ENCODE results near the gene CFAP46.

Gene CFAP46

GRCh38 chr10:132804287-132804686, 138.1 kb downstream of the CFAP46 start:
- no peak for TF ChIP-seq CTCF (IDR thresholded peaks at IDR 0.05; ENCODE audit: control insufficient read depth, insufficient read depth, low read depth, low read length, missing control alignments)
- DNase-seq (ENCODE audit: low read depth): no peak
- no peak overlapping the region for H3K4me3 ChIP-seq (ENCODE audit: control insufficient read depth, low read depth, low read length)

- no peak for DNase-seq (ENCODE audit: low read depth)
- TF ChIP-seq CTCF (IDR thresholded peaks at IDR 0.05; ENCODE audit: control insufficient read depth, insufficient read depth, low read depth, low read length, missing control alignments): no peak
- no peak overlapping the region for H3K4me3 ChIP-seq (ENCODE audit: control insufficient read depth, low read depth, low read length)
Observed at GRCh38 chr10:132803416-132804210, 138.8 kb downstream of the CFAP46 start.

- DNase-seq (ENCODE audit: low read depth): no peak
- H3K4me3 ChIP-seq (ENCODE audit: control insufficient read depth, low read depth, low read length): no peak overlapping the region
- no peak for TF ChIP-seq CTCF (IDR thresholded peaks at IDR 0.05; ENCODE audit: control insufficient read depth, insufficient read depth, low read depth, low read length, missing control alignments)
Observed at GRCh38 chr10:132802694-132803320, 139.6 kb downstream of the CFAP46 start.

GRCh38 chr10:132802048-132802447, 140.3 kb downstream of the CFAP46 start:
- no peak for DNase-seq (ENCODE audit: low read depth)
- no peak overlapping the region for H3K4me3 ChIP-seq (ENCODE audit: control insufficient read depth, low read depth, low read length)

GRCh38 chr10:132799865-132800264, 142.5 kb downstream of the CFAP46 start:
- H3K4me3 ChIP-seq (ENCODE audit: control insufficient read depth, low read depth, low read length): no peak overlapping the region
- TF ChIP-seq CTCF (IDR thresholded peaks at IDR 0.05; ENCODE audit: control insufficient read depth, insufficient read depth, low read depth, low read length, missing control alignments): no peak
- no peak for DNase-seq (ENCODE audit: low read depth)

More at GRCh38 chr10:132802048-132802447, 140.3 kb downstream of the CFAP46 start:
- no peak for TF ChIP-seq CTCF (IDR thresholded peaks at IDR 0.05; ENCODE audit: control insufficient read depth, insufficient read depth, low read depth, low read length, missing control alignments)

GRCh38 chr10:132798876-132799275, 143.5 kb downstream of the CFAP46 start:
- no peak for TF ChIP-seq CTCF (IDR thresholded peaks at IDR 0.05; ENCODE audit: control insufficient read depth, insufficient read depth, low read depth, low read length, missing control alignments)
- no peak overlapping the region for H3K4me3 ChIP-seq (ENCODE audit: control insufficient read depth, low read depth, low read length)
- no peak for DNase-seq (ENCODE audit: low read depth)
